GM12878 (cell line): ENCODE results near the gene LPIN2. TPM values are rescaled to one million over a fixed set of nuclear protein-coding genes. Genes with fewer than 3 reads are reported as not detected.
A peak's percentile ranks its signal among the peaks of the same experiment; 100 is the strongest.

Experiments
- CBX5 ChIP-seq: sonication (generic); IDR thresholded peaks from 2 replicates; pipeline ENCODE4 v1.6.1; 2016; ENCODE audit warnings: low read depth, moderate library complexity, mild to moderate bottlenecking, inconsistent platforms
- CHD1 ChIP-seq: IDR thresholded peaks from 2 replicates; pipeline ENCODE4 v1.6.1; 2012; ENCODE audit warnings: low read depth, low read length, improper control_type of control experiment
- CREM ChIP-seq: IDR thresholded peaks from 2 replicates; pipeline ENCODE4 v1.6.1; 2014; ENCODE audit warnings: antibody characterized with exemption, low read depth
- FOS ChIP-seq: IDR thresholded peaks from 3 replicates; pipeline ENCODE4 v1.6.1; 2011; ENCODE audit warnings: borderline replicate concordance; ENCODE audit not compliant: insufficient read length; ENCODE audit errors: extremely low read depth
- GABPA ChIP-seq: IDR thresholded peaks from 2 replicates; pipeline ENCODE4 v1.6.1; 2014; ENCODE audit warnings: antibody characterized with exemption, low read depth, mild to moderate bottlenecking, inconsistent platforms
- LARP7 ChIP-seq: fragments of 450-650 bp; IDR thresholded peaks from 2 replicates; pipeline ENCODE4 v1.6.1; 2017; ENCODE audit warnings: mild to moderate bottlenecking
- MEF2A ChIP-seq: IDR thresholded peaks from 2 replicates; pipeline ENCODE4 v1.6.1; 2011; ENCODE audit warnings: low read depth, mild to moderate bottlenecking, low read length, moderate library complexity; ENCODE audit not compliant: insufficient read depth
- MTA3 ChIP-seq: IDR thresholded peaks from 2 replicates; pipeline ENCODE4 v1.6.1; 2012; ENCODE audit warnings: low read length, inconsistent platforms, borderline replicate concordance
- NR2F1 ChIP-seq: fragments of 450-650 bp; conservative IDR thresholded peaks from 2 replicates; pipeline ENCODE4 v1.6.1; 2017; ENCODE audit warnings: mild to moderate bottlenecking
- PML ChIP-seq: IDR thresholded peaks from 2 replicates; pipeline ENCODE4 v1.6.1; 2012; ENCODE audit warnings: low read length, inconsistent platforms
- RAD51 ChIP-seq: fragments of 450-650 bp; IDR thresholded peaks from 2 replicates; pipeline ENCODE4 v1.6.1; 2016; ENCODE audit warnings: moderate library complexity, mild to moderate bottlenecking, inconsistent platforms
- RCOR1 ChIP-seq: conservative IDR thresholded peaks from 2 replicates; pipeline ENCODE4 v1.6.1; 2012; ENCODE audit warnings: low read depth, low read length, improper control_type of control experiment
- SIX5 ChIP-seq: IDR thresholded peaks from 2 replicates; pipeline ENCODE4 v1.6.1; 2011; ENCODE audit warnings: mild to moderate bottlenecking, low read depth, low read length, moderate library complexity; ENCODE audit not compliant: severe bottlenecking
- SREBF2 ChIP-seq: IDR thresholded peaks from 2 replicates; pipeline ENCODE4 v1.6.1; 2012; ENCODE audit warnings: mild to moderate bottlenecking, low read length
- TARDBP ChIP-seq: IDR thresholded peaks from 2 replicates; pipeline ENCODE4 v1.6.1; 2016; ENCODE audit warnings: borderline replicate concordance
- ZNF207 ChIP-seq: fragments of 450-650 bp; IDR thresholded peaks from 2 replicates; pipeline ENCODE4 v1.6.1; 2014; ENCODE audit warnings: antibody characterized with exemption, mild to moderate bottlenecking, borderline replicate concordance
- ZNF622 ChIP-seq: fragments of 450-650 bp; IDR thresholded peaks from 2 replicates; pipeline ENCODE4 v1.6.1; 2017; ENCODE audit warnings: mild to moderate bottlenecking, inconsistent platforms
- ZZZ3 ChIP-seq: IDR thresholded peaks from 2 replicates; pipeline ENCODE4 v1.6.1; 2011; ENCODE audit warnings: low read depth; ENCODE audit not compliant: control insufficient read depth, insufficient read length
- polyA plus RNA-seq, 11 experiments: library from polyadenylated mRNA; depleted of rRNA in 4 of 11; unstranded in 6 of 11; stranded (reverse) in 5 of 11; fragments of >200 nt; fragmentation: Nextera tagmentation in 4 of 11; fragmentation: Illumina TruSeq in 1 of 11; extraction: Ambion mirVana in 4 of 11; extraction: Trizol in 1 of 11; gene quantifications; 1 replicate in 1 of 11; 2 replicates in 10 of 11; pipeline versions ENCODE4 v1.2.1 to v1.2.3, GENCODE V29; 2011 to 2016; ENCODE audit warnings: inconsistent platforms in 2 of 11, missing spikeins in 2 of 11, low read depth in 1 of 11
- total RNA-seq, 4 experiments: library from RNA; depleted of rRNA in 3 of 4; stranded (reverse); fragments of >200 nt in 3 of 4; fragmentation: Illumina TruSeq in 1 of 4; extraction: Trizol in 1 of 4; gene quantifications; 2 replicates each; pipeline versions ENCODE4 v1.2.1 to v1.2.3, GENCODE V29; 2013 to 2021
- TF ChIP-seq, protein P1 (sequence below): fragments of 450-650 bp; IDR thresholded peaks from 2 replicates; pipeline ENCODE4 v1.6.1; 2017; ENCODE audit warnings: mild to moderate bottlenecking, low read depth, inconsistent platforms; ENCODE audit not compliant: poor library complexity, severe bottlenecking
- TF ChIP-seq, protein P2 (sequence below): fragments of 450-650 bp; IDR thresholded peaks from 2 replicates; pipeline ENCODE4 v1.6.1; 2018; ENCODE audit warnings: borderline replicate concordance, mild to moderate bottlenecking; ENCODE audit not compliant: partially characterized antibody
- TF ChIP-seq, protein P3 (sequence below): IDR thresholded peaks from 2 replicates; pipeline ENCODE4 v1.6.1; 2011; ENCODE audit warnings: low read depth, mild to moderate bottlenecking, low read length, moderate library complexity, borderline replicate concordance; ENCODE audit errors: extremely low read depth
- TF ChIP-seq, protein P4 (sequence below): fragments of 150-350 bp; IDR thresholded peaks from 2 replicates; pipeline ENCODE4 v1.6.1; 2014; ENCODE audit warnings: mild to moderate bottlenecking, low read depth, low read length

Gene LPIN2
- total and polyA plus RNA-seq, 10 of the 15 experiments (the other 5 are each of a cell fraction or from before 2014, with no cell fraction given) = 4.1 to 28.0 (median 15.9) TPM

DNA sequence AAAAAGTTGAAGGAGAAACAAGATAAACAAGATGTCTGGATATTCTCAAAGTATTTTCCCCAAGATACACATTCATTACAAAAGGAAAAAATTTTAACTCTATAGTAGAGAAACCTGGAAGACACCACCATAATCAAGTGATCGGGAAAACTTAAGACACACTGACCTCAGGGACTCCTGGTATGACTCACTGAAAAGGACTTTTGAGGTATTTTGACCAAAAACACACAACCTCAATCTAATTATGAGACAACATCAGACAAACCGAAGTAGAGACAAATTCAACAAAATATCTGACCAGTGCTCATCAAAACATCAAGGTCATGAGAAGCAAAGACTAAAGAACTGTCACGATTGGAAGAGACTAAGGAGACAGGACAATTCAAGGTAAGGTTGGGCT, 34.7 kb downstream of the LPIN2 start (continued):
- TF ChIP-seq RAD51 = no peak
- TF ChIP-seq, protein P1, sequence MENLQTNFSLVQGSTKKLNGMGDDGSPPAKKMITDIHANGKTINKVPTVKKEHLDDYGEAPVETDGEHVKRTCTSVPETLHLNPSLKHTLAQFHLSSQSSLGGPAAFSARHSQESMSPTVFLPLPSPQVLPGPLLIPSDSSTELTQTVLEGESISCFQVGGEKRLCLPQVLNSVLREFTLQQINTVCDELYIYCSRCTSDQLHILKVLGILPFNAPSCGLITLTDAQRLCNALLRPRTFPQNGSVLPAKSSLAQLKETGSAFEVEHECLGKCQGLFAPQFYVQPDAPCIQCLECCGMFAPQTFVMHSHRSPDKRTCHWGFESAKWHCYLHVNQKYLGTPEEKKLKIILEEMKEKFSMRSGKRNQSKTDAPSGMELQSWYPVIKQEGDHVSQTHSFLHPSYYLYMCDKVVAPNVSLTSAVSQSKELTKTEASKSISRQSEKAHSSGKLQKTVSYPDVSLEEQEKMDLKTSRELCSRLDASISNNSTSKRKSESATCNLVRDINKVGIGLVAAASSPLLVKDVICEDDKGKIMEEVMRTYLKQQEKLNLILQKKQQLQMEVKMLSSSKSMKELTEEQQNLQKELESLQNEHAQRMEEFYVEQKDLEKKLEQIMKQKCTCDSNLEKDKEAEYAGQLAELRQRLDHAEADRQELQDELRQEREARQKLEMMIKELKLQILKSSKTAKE = peak; percentile 88
- no peak for TF ChIP-seq SIX5
- no peak; the same call in 1 of the 2 replicates for TF ChIP-seq MTA3
- peak; percentile 76 for TF ChIP-seq CREM
- TF ChIP-seq, protein P2, sequence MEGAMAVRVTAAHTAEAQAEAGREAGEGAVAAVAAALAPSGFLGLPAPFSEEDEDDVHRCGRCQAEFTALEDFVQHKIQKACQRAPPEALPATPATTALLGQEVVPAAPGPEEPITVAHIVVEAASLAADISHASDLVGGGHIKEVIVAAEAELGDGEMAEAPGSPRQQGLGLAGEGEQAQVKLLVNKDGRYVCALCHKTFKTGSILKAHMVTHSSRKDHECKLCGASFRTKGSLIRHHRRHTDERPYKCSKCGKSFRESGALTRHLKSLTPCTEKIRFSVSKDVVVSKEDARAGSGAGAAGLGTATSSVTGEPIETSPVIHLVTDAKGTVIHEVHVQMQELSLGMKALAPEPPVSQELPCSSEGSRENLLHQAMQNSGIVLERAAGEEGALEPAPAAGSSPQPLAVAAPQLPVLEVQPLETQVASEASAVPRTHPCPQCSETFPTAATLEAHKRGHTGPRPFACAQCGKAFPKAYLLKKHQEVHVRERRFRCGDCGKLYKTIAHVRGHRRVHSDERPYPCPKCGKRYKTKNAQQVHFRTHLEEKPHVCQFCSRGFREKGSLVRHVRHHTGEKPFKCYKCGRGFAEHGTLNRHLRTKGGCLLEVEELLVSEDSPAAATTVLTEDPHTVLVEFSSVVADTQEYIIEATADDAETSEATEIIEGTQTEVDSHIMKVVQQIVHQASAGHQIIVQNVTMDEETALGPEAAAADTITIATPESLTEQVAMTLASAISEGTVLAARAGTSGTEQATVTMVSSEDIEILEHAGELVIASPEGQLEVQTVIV = no peak
- no peak for TF ChIP-seq ZZZ3
- TF ChIP-seq RCOR1 = no peak
- no peak for TF ChIP-seq LARP7
- no peak for TF ChIP-seq CHD1
- no peak for TF ChIP-seq ZNF622
- no peak for TF ChIP-seq FOS
- TF ChIP-seq PML = no peak
- TF ChIP-seq, protein P3, sequence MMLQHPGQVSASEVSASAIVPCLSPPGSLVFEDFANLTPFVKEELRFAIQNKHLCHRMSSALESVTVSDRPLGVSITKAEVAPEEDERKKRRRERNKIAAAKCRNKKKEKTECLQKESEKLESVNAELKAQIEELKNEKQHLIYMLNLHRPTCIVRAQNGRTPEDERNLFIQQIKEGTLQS = no peak
- TF ChIP-seq TARDBP = no peak
- TF ChIP-seq NR2F1 = peak; percentile 78
- TF ChIP-seq SREBF2 = no peak
- TF ChIP-seq, protein P4, sequence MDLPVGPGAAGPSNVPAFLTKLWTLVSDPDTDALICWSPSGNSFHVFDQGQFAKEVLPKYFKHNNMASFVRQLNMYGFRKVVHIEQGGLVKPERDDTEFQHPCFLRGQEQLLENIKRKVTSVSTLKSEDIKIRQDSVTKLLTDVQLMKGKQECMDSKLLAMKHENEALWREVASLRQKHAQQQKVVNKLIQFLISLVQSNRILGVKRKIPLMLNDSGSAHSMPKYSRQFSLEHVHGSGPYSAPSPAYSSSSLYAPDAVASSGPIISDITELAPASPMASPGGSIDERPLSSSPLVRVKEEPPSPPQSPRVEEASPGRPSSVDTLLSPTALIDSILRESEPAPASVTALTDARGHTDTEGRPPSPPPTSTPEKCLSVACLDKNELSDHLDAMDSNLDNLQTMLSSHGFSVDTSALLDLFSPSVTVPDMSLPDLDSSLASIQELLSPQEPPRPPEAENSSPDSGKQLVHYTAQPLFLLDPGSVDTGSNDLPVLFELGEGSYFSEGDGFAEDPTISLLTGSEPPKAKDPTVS = no peak
- TF ChIP-seq MEF2A = 0 out of 2 replicates have a peak, but pooled peaks have one; percentile 18
- no peak for TF ChIP-seq ZNF207
- no peak for TF ChIP-seq GABPA
- TF ChIP-seq CBX5 = no peak
